ENCODE measurements around the gene PRR16.
A peak's percentile ranks its signal among the peaks of the same experiment; 100 is the strongest.

Gene PRR16

GRCh38 chr5:120703918-120704587, 240.0 kb downstream of the PRR16 start:
- H3K4me3 ChIP-seq (ENCODE audit: low read length) = no peak overlapping the region
- DNase-seq (ENCODE audit: low read depth) = no peak
- TF ChIP-seq, protein P1, sequence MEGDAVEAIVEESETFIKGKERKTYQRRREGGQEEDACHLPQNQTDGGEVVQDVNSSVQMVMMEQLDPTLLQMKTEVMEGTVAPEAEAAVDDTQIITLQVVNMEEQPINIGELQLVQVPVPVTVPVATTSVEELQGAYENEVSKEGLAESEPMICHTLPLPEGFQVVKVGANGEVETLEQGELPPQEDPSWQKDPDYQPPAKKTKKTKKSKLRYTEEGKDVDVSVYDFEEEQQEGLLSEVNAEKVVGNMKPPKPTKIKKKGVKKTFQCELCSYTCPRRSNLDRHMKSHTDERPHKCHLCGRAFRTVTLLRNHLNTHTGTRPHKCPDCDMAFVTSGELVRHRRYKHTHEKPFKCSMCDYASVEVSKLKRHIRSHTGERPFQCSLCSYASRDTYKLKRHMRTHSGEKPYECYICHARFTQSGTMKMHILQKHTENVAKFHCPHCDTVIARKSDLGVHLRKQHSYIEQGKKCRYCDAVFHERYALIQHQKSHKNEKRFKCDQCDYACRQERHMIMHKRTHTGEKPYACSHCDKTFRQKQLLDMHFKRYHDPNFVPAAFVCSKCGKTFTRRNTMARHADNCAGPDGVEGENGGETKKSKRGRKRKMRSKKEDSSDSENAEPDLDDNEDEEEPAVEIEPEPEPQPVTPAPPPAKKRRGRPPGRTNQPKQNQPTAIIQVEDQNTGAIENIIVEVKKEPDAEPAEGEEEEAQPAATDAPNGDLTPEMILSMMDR (conservative IDR thresholded peaks at IDR 0.05; ENCODE audit: low read depth, low read length) = no peak

- TF ChIP-seq, protein P1 (conservative IDR thresholded peaks at IDR 0.05; ENCODE audit: low read depth, low read length) = no peak
- DNase-seq (ENCODE audit: low read depth) = no peak
- no peak overlapping the region for H3K4me3 ChIP-seq (ENCODE audit: low read length)
Measured at GRCh38 chr5:120706877-120707276, 242.8 kb downstream of the PRR16 start.

GRCh38 chr5:120717381-120717780, 253.3 kb downstream of the PRR16 start:
- H3K4me3 ChIP-seq (ENCODE audit: low read length) = no peak overlapping the region
- TF ChIP-seq, protein P1 (conservative IDR thresholded peaks at IDR 0.05; ENCODE audit: low read depth, low read length) = no peak
- no peak for DNase-seq (ENCODE audit: low read depth)

GRCh38 chr5:120730214-120730613, 266.1 kb downstream of the PRR16 start:
- no peak for DNase-seq (ENCODE audit: low read depth)
- TF ChIP-seq, protein P1 (conservative IDR thresholded peaks at IDR 0.05; ENCODE audit: low read depth, low read length) = no peak
- no peak overlapping the region for H3K4me3 ChIP-seq (ENCODE audit: low read length)

DNA sequence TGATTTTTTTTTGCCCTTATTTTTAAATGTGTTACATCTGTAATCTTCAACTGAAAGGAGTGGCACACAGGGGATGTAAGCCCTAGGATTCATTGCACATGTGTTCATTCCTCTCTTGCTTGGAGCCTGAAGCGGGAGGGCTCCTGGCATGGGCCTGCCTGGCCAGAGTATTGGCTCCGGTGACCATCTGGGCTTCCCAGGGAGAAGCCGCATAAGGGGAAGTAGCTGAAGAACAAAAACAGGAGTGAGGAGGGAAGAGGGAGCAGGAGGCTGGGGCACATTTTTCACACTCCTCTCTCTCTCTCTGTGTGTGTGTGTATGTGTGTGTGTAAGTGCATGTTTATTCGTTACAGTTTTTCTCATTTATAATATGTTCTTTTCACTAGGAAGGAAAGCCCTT, 269.9 kb downstream of the PRR16 start:
- no peak for DNase-seq (ENCODE audit: low read depth)
- TF ChIP-seq, protein P1 (conservative IDR thresholded peaks at IDR 0.05; ENCODE audit: low read depth, low read length) = no peak
- H3K4me3 ChIP-seq (ENCODE audit: low read length) = no peak overlapping the region

GRCh38 chr5:120735076-120735475, 271.0 kb downstream of the PRR16 start:
- H3K4me3 ChIP-seq (ENCODE audit: low read length) = no peak overlapping the region
- TF ChIP-seq, protein P1 (conservative IDR thresholded peaks at IDR 0.05; ENCODE audit: low read depth, low read length) = peak; percentile 10
- no peak for DNase-seq (ENCODE audit: low read depth)
